ENCODE data around the gene RIMKLA. TPM values are rescaled to one million over a fixed set of nuclear protein-coding genes. Genes with fewer than 3 reads are reported as not detected.
A peak's percentile ranks its signal among the peaks of the same experiment; 100 is the strongest.

RIMKLA gene
- total RNA-seq, result 10 to 100 TPM in 2 of 4 donors, 1 to 10 TPM in 2; 2.4 to 11.9 (median 8.8) TPM

- Histone ChIP-seq H3K36me3 (no peaks in the 10 kb centered on the region), H3K27ac (peak within 1 kb of the TSS; percentile 51 to 75 (median 73)), H3K4me1 (peaks cover 0 to 17% (median 11%) of the 10 kb centered on the region in 4 donors), H3K9me3 (no peaks in the 10 kb centered on the region), H3K27me3 (peaks cover 12% of the 10 kb centered on the region), H3K4me3 (peak within 1 kb of the TSS; percentile 56 to 69 (median 62))
- in situ Hi-C loops (cut with MboI; ENCODE audit: low pct_ligation_motif_present in 1 of 4, low pct_unique_long_range_greater_than_20kb in 1 of 4, low sequenced_read_pairs in 3 of 4), result no loop called here
- peak; percentile 69 for DNase-seq
- TF ChIP-seq POLR2A (IDR thresholded peaks at IDR 0.05), result no peak
- TF ChIP-seq EP300 (IDR thresholded peaks at IDR 0.05; ENCODE audit: low read depth), result no peak
- no peak for TF ChIP-seq POLR2AphosphoS5 (IDR thresholded peaks at IDR 0.05)
- no peak for TF ChIP-seq CTCF (IDR thresholded peaks at IDR 0.05)
- 1% methylated on average over 73 of the region's 101 CpGs; no CpG with 5 or more reads in 1 of the 2 donors for WGBS, 2 donors (ENCODE audit: low coverage in 1 of 2)
- intact Hi-C loops (cut with DNase I; ENCODE audit: low total_unique reads), result no loop called here
These were observed at the start of gene RIMKLA for GRCh38 chr1:42380586-42381279. Gene RIMKLA (plus strand): TSS chr1:42380792. CDS start chr1:42380935, 143 bp downstream.

GRCh38 chr1:42332877-42333276 is 47.7 kb upstream of the RIMKLA start:
- peaks cover 4 to 56% (median 29%) of the 10 kb centered on the region in 4 donors for H3K4me1 ChIP-seq
- no peak overlapping the region for H3K27ac ChIP-seq
- TF ChIP-seq POLR2AphosphoS5 (IDR thresholded peaks at IDR 0.05) (no peak), EP300 (IDR thresholded peaks at IDR 0.05; ENCODE audit: low read depth) (no peak), CTCF (IDR thresholded peaks at IDR 0.05) (no peak), POLR2A (IDR thresholded peaks at IDR 0.05) (no peak)
- no peaks in the 10 kb centered on the region for H3K27me3 ChIP-seq
- H3K36me3 ChIP-seq, result no peaks in the 10 kb centered on the region
- in situ Hi-C loops (cut with MboI; ENCODE audit: low pct_ligation_motif_present in 1 of 4, low pct_unique_long_range_greater_than_20kb in 1 of 4, low sequenced_read_pairs in 3 of 4), result loop anchor here (10.0 to 25.0 kb wide), 4 partner anchors 329 to 432 kb away; partner anchors contain the start of genes C1orf50 (in 3 of the 4), P3H1 (in 3 of the 4), CLDN19 (in 1 of the 4) and PPIH (in 1 of the 4)
- intact Hi-C loops (cut with DNase I; ENCODE audit: low total_unique reads), result loop anchor here (10.0 kb wide), 1 partner anchor 432 kb away; the partner anchor contains the start of genes C1orf50 and P3H1
- 73 to 80% methylated on average over 6 of the region's 6 CpGs for WGBS, 2 donors (ENCODE audit: low coverage in 1 of 2)
- no peaks in the 10 kb centered on the region for H3K9me3 ChIP-seq
- H3K4me3 ChIP-seq, result no peak overlapping the region
- no peak for DNase-seq

- Histone ChIP-seq H3K27me3 (no peaks in the 10 kb centered on the region), H3K4me1 (peaks cover 4 to 58% (median 32%) of the 10 kb centered on the region in 4 donors), H3K36me3 (no peaks in the 10 kb centered on the region), H3K4me3 (peak overlapping the region; percentile 80 to 100 (median 93)), H3K9me3 (no peaks in the 10 kb centered on the region), H3K27ac (peak overlapping the region; percentile 95 to 99 (median 96))
- intact Hi-C loops (cut with DNase I; ENCODE audit: low total_unique reads) (loop anchor here (10.0 kb wide), 1 partner anchor 431 kb away; the partner anchor contains the start of genes C1orf50 and P3H1), in situ Hi-C loops (cut with MboI; ENCODE audit: low pct_ligation_motif_present in 1 of 4, low pct_unique_long_range_greater_than_20kb in 1 of 4, low sequenced_read_pairs in 3 of 4) (loop anchor here (10.0 to 25.0 kb wide), 4 partner anchors 329 to 431 kb away; partner anchors contain the start of genes C1orf50 (in 3 of the 4), P3H1 (in 3 of the 4), CLDN19 (in 1 of the 4) and PPIH (in 1 of the 4))
- no peak for TF ChIP-seq POLR2AphosphoS5 (IDR thresholded peaks at IDR 0.05)
- no peak for TF ChIP-seq EP300 (IDR thresholded peaks at IDR 0.05; ENCODE audit: low read depth)
- no peak for TF ChIP-seq CTCF (IDR thresholded peaks at IDR 0.05)
- TF ChIP-seq POLR2A (IDR thresholded peaks at IDR 0.05), result no peak
- DNase-seq, result no peak
- 0 to 4% methylated on average over 4 to 6 of the region's 6 CpGs for WGBS, 2 donors (ENCODE audit: low coverage in 1 of 2)
These were observed 46.8 kb upstream of the RIMKLA start for GRCh38 chr1:42333662-42334239.
